Measurements from ENCODE around the gene GTF2H3. TPM values are rescaled to one million over a fixed set of nuclear protein-coding genes. Genes with fewer than 3 reads are reported as not detected.

GTF2H3 gene
- 21.6 and 72.3 TPM in 2 replicates for total RNA-seq (2014; rRNA removed; shearing (Covaris generic); ENCODE audit: low replicate concordance)

DNA sequence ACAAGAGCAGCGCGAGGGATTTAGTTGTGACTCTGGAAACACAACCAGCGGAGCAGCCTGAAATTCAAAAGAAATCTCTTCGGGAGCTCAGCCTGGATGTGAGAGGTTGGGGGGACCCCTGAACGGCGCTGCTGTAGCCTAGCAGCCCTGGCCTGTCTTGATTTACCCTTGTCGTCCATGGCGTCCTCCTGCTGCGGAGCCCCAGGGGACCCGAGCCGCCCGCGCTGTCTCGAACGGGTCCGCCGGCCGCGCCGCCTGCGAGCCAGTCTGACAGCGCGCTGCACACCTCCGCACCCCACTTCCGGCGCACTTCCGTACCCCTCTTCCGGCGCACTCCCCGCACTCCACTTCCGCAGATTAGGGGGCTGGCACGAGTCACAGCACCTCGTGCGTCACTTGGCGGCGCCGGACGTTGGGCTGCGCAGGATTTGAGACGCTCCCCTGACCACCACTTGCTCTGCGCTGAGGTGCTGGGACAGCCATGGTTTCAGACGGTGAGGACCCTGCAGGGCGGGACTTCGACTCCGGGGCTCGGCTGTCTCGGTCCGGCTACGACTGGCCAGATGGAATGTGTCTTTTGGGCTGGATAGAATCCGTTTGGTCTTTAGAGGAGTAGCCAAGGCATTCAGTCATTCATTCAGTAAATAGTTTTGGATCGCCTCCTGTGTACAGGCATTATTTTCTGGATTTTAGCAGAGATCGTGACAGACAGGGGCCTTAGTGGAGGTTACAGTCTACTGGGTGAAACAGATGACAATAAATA is at the start of gene GTF2H3, which contains the start of gene EIF2B1:
Gene GTF2H3 (plus strand): TSS at position 451 of the 763 bp plus-strand sequence. CDS start 31 bp downstream, at position 482.
Gene EIF2B1 (minus strand): TSS at position 308 of the 763 bp plus-strand sequence. CDS start 129 bp downstream, at position 179.
- peaks cover 60% of the 10 kb centered on the region for H3K79me2 ChIP-seq (ENCODE audit: low read length)
- no peaks in the 10 kb centered on the region for H3K27me3 ChIP-seq (ENCODE audit: low read length)
- peak within 1 kb of the TSS; percentile 93 for H3K9ac ChIP-seq (ENCODE audit: low read length)
- H3K36me3 ChIP-seq (ENCODE audit: insufficient read depth, low read length) = peaks cover 23% of the 10 kb centered on the region
- peaks cover 13% of the 10 kb centered on the region for H3K4me1 ChIP-seq (ENCODE audit: low read length)
- H3K9me3 ChIP-seq (ENCODE audit: low read length) = no peaks in the 10 kb centered on the region
- peak within 1 kb of the TSS; percentile 86 for H3K4me2 ChIP-seq (ENCODE audit: low read depth, low read length, poor library complexity, severe bottlenecking)
- no peak within 1 kb of the TSS; the same call in 1 of the 2 replicates for H2AFZ ChIP-seq (ENCODE audit: low read length)
- peak within 1 kb of the TSS; percentile 69 for H3K27ac ChIP-seq (ENCODE audit: low read length)
- H3K9me2 ChIP-seq (replicated peaks; ENCODE audit: insufficient read depth, low read length) = no peaks in the 10 kb centered on the region
- DNase-seq = peak; percentile 99
- H4K20me1 ChIP-seq (ENCODE audit: insufficient read depth, low read depth, low read length) = no peaks in the 10 kb centered on the region
- peak within 1 kb of the TSS; percentile 94 for H3K4me3 ChIP-seq (ENCODE audit: low read length)

DNA sequence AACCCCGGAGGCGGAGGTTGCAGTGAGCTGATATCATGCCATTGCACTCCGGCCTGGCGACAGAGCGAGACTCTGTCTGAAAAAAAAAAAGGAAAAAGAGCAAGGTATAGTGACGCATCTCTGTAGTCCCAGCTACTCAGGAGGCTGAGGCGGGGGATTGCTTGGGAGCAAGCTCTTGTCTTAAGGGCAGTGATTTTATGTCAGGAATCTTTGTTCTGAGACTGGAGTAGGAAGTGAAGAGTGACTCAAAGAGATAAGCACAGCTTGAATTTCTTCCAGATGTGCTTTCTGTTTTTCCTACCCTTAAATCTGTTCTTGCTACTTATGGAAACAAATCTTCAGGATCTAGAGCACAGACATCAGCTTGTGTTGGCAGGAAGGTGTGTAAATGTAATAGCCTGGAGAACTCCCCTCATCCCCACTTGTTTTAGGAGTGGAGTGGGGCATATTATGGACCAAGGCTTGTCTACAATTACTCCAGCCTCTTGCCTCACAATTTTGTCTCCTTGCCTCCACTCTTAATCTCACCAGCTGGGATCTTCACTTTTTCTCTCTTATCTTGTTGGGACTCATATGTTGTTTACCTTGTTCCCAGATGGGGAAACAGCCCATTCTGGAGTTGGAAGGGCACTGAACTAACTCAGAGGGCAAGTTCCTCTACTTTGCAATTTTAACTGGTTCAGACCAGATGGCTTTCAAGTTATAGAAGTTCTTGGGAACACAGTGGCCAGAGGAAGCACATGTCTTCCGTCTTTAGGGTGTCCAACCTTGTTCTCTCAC is 41.7 kb upstream of the GTF2H3 start:
- no peak overlapping the region for H3K9ac ChIP-seq (ENCODE audit: low read length)
- H3K36me3 ChIP-seq (ENCODE audit: insufficient read depth, low read length) = peaks cover 62% of the 10 kb centered on the region

GRCh38 chr12:123595729-123596128 is 37.9 kb upstream of the GTF2H3 start:
- no peaks in the 10 kb centered on the region for H3K9me3 ChIP-seq (ENCODE audit: low read length)

More for the DNA sequence above, 41.7 kb upstream of the GTF2H3 start:
- Histone ChIP-seq H2AFZ (ENCODE audit: low read length) (no peak overlapping the region), H3K27ac (ENCODE audit: low read length) (no peak overlapping the region), H3K9me3 (ENCODE audit: low read length) (no peaks in the 10 kb centered on the region), H3K27me3 (ENCODE audit: low read length) (no peaks in the 10 kb centered on the region), H4K20me1 (ENCODE audit: insufficient read depth, low read depth, low read length) (peaks cover 12% of the 10 kb centered on the region), H3K4me1 (ENCODE audit: low read length) (peaks cover 13% of the 10 kb centered on the region; the same call in 1 of the 2 replicates), H3K79me2 (ENCODE audit: low read length) (peaks cover 75% of the 10 kb centered on the region), H3K4me3 (ENCODE audit: low read length) (no peak overlapping the region), H3K9me2 (replicated peaks; ENCODE audit: insufficient read depth, low read length) (no peaks in the 10 kb centered on the region), H3K4me2 (ENCODE audit: low read depth, low read length, poor library complexity, severe bottlenecking) (no peak overlapping the region)
- DNase-seq = no peak

DNA sequence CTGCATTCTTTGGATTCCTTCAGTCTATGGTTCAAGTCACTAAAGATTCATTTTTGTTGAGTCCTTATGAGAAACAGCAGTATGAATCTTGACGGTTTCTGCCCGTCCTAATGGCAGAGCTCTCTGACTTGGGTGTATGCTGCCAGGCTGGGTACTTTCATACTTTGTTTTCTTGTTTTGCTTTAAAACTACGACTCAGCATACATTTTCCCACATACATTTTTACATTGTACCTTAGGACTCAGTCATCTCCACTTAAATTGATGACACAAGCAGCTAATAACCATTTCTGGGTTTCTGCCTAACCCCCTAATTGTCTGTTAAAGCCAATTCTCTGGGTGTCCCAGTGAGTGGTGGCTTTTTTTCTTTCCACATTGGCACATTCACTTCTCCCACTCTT is 36.5 kb upstream of the GTF2H3 start:
- no peaks in the 10 kb centered on the region for H3K9me3 ChIP-seq (ENCODE audit: low read length)
- no peak for DNase-seq
- no peak overlapping the region for H3K9ac ChIP-seq (ENCODE audit: low read length)
- H3K36me3 ChIP-seq (ENCODE audit: insufficient read depth, low read length) = peaks cover 38% of the 10 kb centered on the region
- H2AFZ ChIP-seq (ENCODE audit: low read length) = no peak overlapping the region
- H4K20me1 ChIP-seq (ENCODE audit: insufficient read depth, low read depth, low read length) = no peaks in the 10 kb centered on the region; the same call in 1 of the 2 replicates
- no peak overlapping the region for H3K4me3 ChIP-seq (ENCODE audit: low read length)
- peaks cover 5% of the 10 kb centered on the region; the same call in 1 of the 2 replicates for H3K4me1 ChIP-seq (ENCODE audit: low read length)
- H3K27ac ChIP-seq (ENCODE audit: low read length) = no peak overlapping the region
- peaks cover 42% of the 10 kb centered on the region for H3K79me2 ChIP-seq (ENCODE audit: low read length)
- H3K9me2 ChIP-seq (replicated peaks; ENCODE audit: insufficient read depth, low read length) = no peaks in the 10 kb centered on the region
- no peak overlapping the region for H3K4me2 ChIP-seq (ENCODE audit: low read depth, low read length, poor library complexity, severe bottlenecking)
- no peaks in the 10 kb centered on the region for H3K27me3 ChIP-seq (ENCODE audit: low read length)

More at GRCh38 chr12:123595729-123596128, 37.9 kb upstream of the GTF2H3 start:
- DNase-seq = no peak
- no peaks in the 10 kb centered on the region for H3K27me3 ChIP-seq (ENCODE audit: low read length)
- peaks cover 49% of the 10 kb centered on the region for H3K36me3 ChIP-seq (ENCODE audit: insufficient read depth, low read length)
- H3K4me3 ChIP-seq (ENCODE audit: low read length) = no peak overlapping the region
- no peak overlapping the region for H3K4me2 ChIP-seq (ENCODE audit: low read depth, low read length, poor library complexity, severe bottlenecking)
- H2AFZ ChIP-seq (ENCODE audit: low read length) = no peak overlapping the region
- peaks cover 43% of the 10 kb centered on the region for H3K79me2 ChIP-seq (ENCODE audit: low read length)
- H3K9ac ChIP-seq (ENCODE audit: low read length) = no peak overlapping the region
- peaks cover under 1% of the 10 kb centered on the region; the same call in 1 of the 2 replicates for H3K4me1 ChIP-seq (ENCODE audit: low read length)
- H3K9me2 ChIP-seq (replicated peaks; ENCODE audit: insufficient read depth, low read length) = no peaks in the 10 kb centered on the region
- H3K27ac ChIP-seq (ENCODE audit: low read length) = no peak overlapping the region
- no peaks in the 10 kb centered on the region; the same call in 1 of the 2 replicates for H4K20me1 ChIP-seq (ENCODE audit: insufficient read depth, low read depth, low read length)

- peaks cover 28% of the 10 kb centered on the region; the same call in 1 of the 2 replicates for H3K36me3 ChIP-seq (ENCODE audit: insufficient read depth, low read length)
- H4K20me1 ChIP-seq (ENCODE audit: insufficient read depth, low read depth, low read length) = peaks cover 3% of the 10 kb centered on the region
- no peak overlapping the region for H3K27ac ChIP-seq (ENCODE audit: low read length)
- H3K4me3 ChIP-seq (ENCODE audit: low read length) = no peak overlapping the region
- H3K79me2 ChIP-seq (ENCODE audit: low read length) = peaks cover 43% of the 10 kb centered on the region
- DNase-seq = no peak
- H3K9ac ChIP-seq (ENCODE audit: low read length) = no peak overlapping the region
- H3K9me3 ChIP-seq (ENCODE audit: low read length) = no peaks in the 10 kb centered on the region
- no peaks in the 10 kb centered on the region for H3K9me2 ChIP-seq (replicated peaks; ENCODE audit: insufficient read depth, low read length)
- H3K27me3 ChIP-seq (ENCODE audit: low read length) = no peaks in the 10 kb centered on the region
- peaks cover 11% of the 10 kb centered on the region for H3K4me1 ChIP-seq (ENCODE audit: low read length)
- H3K4me2 ChIP-seq (ENCODE audit: low read depth, low read length, poor library complexity, severe bottlenecking) = no peak overlapping the region
- H2AFZ ChIP-seq (ENCODE audit: low read length) = no peak overlapping the region
These were observed 35.1 kb upstream of the GTF2H3 start for GRCh38 chr12:123598522-123598921.

- Histone ChIP-seq H3K79me2 (ENCODE audit: low read length) (peaks cover 46% of the 10 kb centered on the region), H3K27me3 (ENCODE audit: low read length) (no peaks in the 10 kb centered on the region), H3K36me3 (ENCODE audit: insufficient read depth, low read length) (peaks cover 32% of the 10 kb centered on the region; the same call in 1 of the 2 replicates), H3K9ac (ENCODE audit: low read length) (no peak overlapping the region), H3K4me1 (ENCODE audit: low read length) (peaks cover 13% of the 10 kb centered on the region), H3K27ac (ENCODE audit: low read length) (no peak overlapping the region), H3K4me3 (ENCODE audit: low read length) (no peak overlapping the region), H3K9me3 (ENCODE audit: low read length) (no peaks in the 10 kb centered on the region), H2AFZ (ENCODE audit: low read length) (no peak overlapping the region), H3K9me2 (replicated peaks; ENCODE audit: insufficient read depth, low read length) (no peaks in the 10 kb centered on the region), H4K20me1 (ENCODE audit: insufficient read depth, low read depth, low read length) (peaks cover 3% of the 10 kb centered on the region), H3K4me2 (ENCODE audit: low read depth, low read length, poor library complexity, severe bottlenecking) (no peak overlapping the region)
- DNase-seq = no peak
These were observed 34.3 kb upstream of the GTF2H3 start for GRCh38 chr12:123599310-123599709.

GRCh38 chr12:123599721-123600120 is 33.9 kb upstream of the GTF2H3 start:
- H3K9me2 ChIP-seq (replicated peaks; ENCODE audit: insufficient read depth, low read length) = no peaks in the 10 kb centered on the region
- DNase-seq = no peak
- H2AFZ ChIP-seq (ENCODE audit: low read length) = no peak overlapping the region
- H3K27me3 ChIP-seq (ENCODE audit: low read length) = no peaks in the 10 kb centered on the region
- no peak overlapping the region for H3K4me3 ChIP-seq (ENCODE audit: low read length)
- H3K79me2 ChIP-seq (ENCODE audit: low read length) = peaks cover 50% of the 10 kb centered on the region
- no peak overlapping the region for H3K9ac ChIP-seq (ENCODE audit: low read length)
- H3K4me1 ChIP-seq (ENCODE audit: low read length) = peaks cover 13% of the 10 kb centered on the region
- no peak overlapping the region for H3K27ac ChIP-seq (ENCODE audit: low read length)
- H3K36me3 ChIP-seq (ENCODE audit: insufficient read depth, low read length) = peaks cover 35% of the 10 kb centered on the region; the same call in 1 of the 2 replicates
- no peaks in the 10 kb centered on the region for H3K9me3 ChIP-seq (ENCODE audit: low read length)
- no peak overlapping the region for H3K4me2 ChIP-seq (ENCODE audit: low read depth, low read length, poor library complexity, severe bottlenecking)
- H4K20me1 ChIP-seq (ENCODE audit: insufficient read depth, low read depth, low read length) = peaks cover 3% of the 10 kb centered on the region
